ENCODE data around the gene RIN2. TPM values are rescaled to one million over a fixed set of nuclear protein-coding genes. Genes with fewer than 3 reads are reported as not detected.

RIN2 gene
- total and polyA plus RNA-seq, 2 of the 4 experiments (the other 2 are of a cell fraction), result 16.1 to 72.2 TPM

DNA sequence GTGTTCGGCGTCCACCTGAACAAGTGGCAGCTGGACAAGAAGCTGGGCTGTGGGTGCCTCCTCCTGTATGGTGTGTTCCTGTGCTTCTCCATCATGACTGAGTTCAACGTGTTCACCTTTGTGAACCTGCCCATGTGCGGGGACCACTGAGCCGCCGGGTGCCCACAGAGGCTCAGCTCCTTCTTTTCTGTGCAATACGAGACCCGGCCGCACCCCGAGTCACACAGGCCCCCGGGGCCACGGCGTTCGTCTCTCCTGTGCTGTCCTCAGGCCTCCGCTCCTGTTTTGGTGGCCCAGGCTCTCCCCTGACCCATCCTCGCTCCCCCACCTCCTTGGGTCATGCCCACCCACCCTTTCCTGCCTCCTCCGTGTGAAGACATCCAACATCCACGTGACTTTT, 37.1 kb upstream of the RIN2 start:
- no peak overlapping the region for H3K4me3 ChIP-seq (ENCODE audit: insufficient read depth, low read depth, low read length)
- ATAC-seq (ENCODE audit: low read depth) (no peak), DNase-seq (no peak)
- H3K27me3 ChIP-seq (ENCODE audit: control insufficient read depth, insufficient read depth, low read length), result peaks cover 30% of the 10 kb centered on the region
- no peak overlapping the region for H3K9ac ChIP-seq (ENCODE audit: low read depth, low read length)
- H4K5ac ChIP-seq (ENCODE audit: low read depth, low read length), result no peak overlapping the region
- no peak overlapping the region for H4K8ac ChIP-seq (ENCODE audit: low read depth in 2 of 2, low read length in 2 of 2)
- H3K27ac ChIP-seq (ENCODE audit: insufficient read depth, low read length), result no peak overlapping the region
- ChIA-PET POLR2A (ENCODE audit: unreplicated experiment) (no interaction called here), CTCF (no interaction called here)
- no peak overlapping the region for H3K23ac ChIP-seq (ENCODE audit: low read depth, low read length)
- no peak overlapping the region for H3K14ac ChIP-seq (replicated peaks; ENCODE audit: low read depth, low read length)
- TF ChIP-seq RCOR1 (IDR thresholded peaks at IDR 0.05; ENCODE audit: insufficient replicate concordance, low read length), result no peak
- peaks cover 11% of the 10 kb centered on the region; the same call in 1 of the 2 replicates for H3K9me3 ChIP-seq (ENCODE audit: control insufficient read depth, insufficient read depth, low read length)
- no peaks in the 10 kb centered on the region for H3K79me1 ChIP-seq (ENCODE audit: low read depth in 1 of 2, low read length in 2 of 2)
- H2BK15ac ChIP-seq (ENCODE audit: low read depth, low read length), result no peak overlapping the region
- H3K56ac ChIP-seq (ENCODE audit: extremely low read depth, insufficient read depth, low read length), result no peak overlapping the region
- intact Hi-C loops (cut with micrococcal nuclease) (no loop called here), dilution Hi-C loops (cut with HindIII; ENCODE audit: low sequenced_read_pairs, unreplicated experiment) (no loop called here), in situ Hi-C loops (cut with MboI; ENCODE audit: low sequenced_read_pairs) (no loop called here)
- no peak overlapping the region for H4K91ac ChIP-seq (ENCODE audit: insufficient read depth, low read depth, low read length)
- H2BK120ac ChIP-seq (ENCODE audit: low read depth, low read length), result no peak overlapping the region
- no peak overlapping the region for H2BK5ac ChIP-seq (ENCODE audit: low read depth, low read length, poor library complexity, severe bottlenecking)
- WGBS, 2 experiments (ENCODE audit: extremely low coverage in 2 of 2, insufficient read length in 1 of 2), result 84% methylated on average over 11 of the region's 18 CpGs; no CpG with 5 or more reads in 1 of the 2 experiments
- H2AFZ ChIP-seq (replicated peaks; ENCODE audit: low read length, poor library complexity), result no peak overlapping the region
- no peak overlapping the region for H2AK5ac ChIP-seq (ENCODE audit: low read depth, low read length)
- no peaks in the 10 kb centered on the region for H4K20me1 ChIP-seq (ENCODE audit: insufficient read depth, low read length)
- H2AK9ac ChIP-seq (replicated peaks; ENCODE audit: low read depth, low read length, poor library complexity), result no peak overlapping the region
- no peaks in the 10 kb centered on the region for H3K36me3 ChIP-seq (ENCODE audit: control insufficient read depth, insufficient read depth, low read length)
- H3K4me2 ChIP-seq (ENCODE audit: low read depth, low read length), result no peak overlapping the region
- H3K4ac ChIP-seq (ENCODE audit: low read depth, low read length), result no peak overlapping the region
- H3K9me1 ChIP-seq (ENCODE audit: insufficient read depth, low read length), result no peaks in the 10 kb centered on the region
- no peaks in the 10 kb centered on the region for H3K4me1 ChIP-seq (ENCODE audit: control insufficient read depth, insufficient read depth, low read length)
- no peak overlapping the region for H3K18ac ChIP-seq (ENCODE audit: low read depth, low read length)
- no peak overlapping the region for H2BK20ac ChIP-seq (ENCODE audit: low read depth, low read length)
- BruUV-seq (replicated peaks), result no TSS peak

All from IMR-90 (cell line).